ENCODE measurements around the gene RETREG3. TPM values are rescaled to one million over a fixed set of nuclear protein-coding genes. Genes with fewer than 3 reads are reported as not detected.

The RETREG3 gene
- total RNA-seq, 1 experiment from 2014 or later: 38.5 TPM

DNA sequence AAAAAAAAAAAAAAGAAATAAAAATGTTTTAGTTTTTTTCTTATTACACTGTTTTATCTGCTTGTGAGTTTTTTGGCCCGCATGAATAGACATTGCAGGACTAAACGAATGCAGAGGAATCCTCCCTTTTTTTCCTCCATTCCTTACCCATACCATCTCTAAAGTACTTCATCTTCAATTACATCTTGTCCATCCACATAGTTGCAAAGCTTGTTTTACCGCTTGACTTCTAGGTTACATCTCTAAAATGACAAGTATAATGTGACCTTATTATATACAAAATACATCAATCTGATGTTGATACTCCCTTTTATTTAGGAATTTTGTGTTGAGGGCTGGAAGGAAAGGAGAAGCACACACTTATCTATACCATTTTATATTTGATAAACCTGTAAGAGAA is 12.8 kb downstream of the RETREG3 start:
- CTCF ChIA-PET: interaction anchor here (0.7 kb wide), 1 partner anchor 177 kb away, joined by 3 read pairs; the partner anchor contains the start of gene VPS25
- ATAC-seq: no peak

More for the DNA sequence above, 12.8 kb downstream of the RETREG3 start:
- TF ChIP-seq POLR2AphosphoS5 (IDR thresholded peaks at IDR 0.05; ENCODE audit: low read depth, low read length) (no peak), EZH2phosphoT487 (IDR thresholded peaks at IDR 0.05; ENCODE audit: borderline replicate concordance) (no peak), ELF1 (IDR thresholded peaks at IDR 0.05; ENCODE audit: borderline replicate concordance, low read depth) (no peak), JUND (IDR thresholded peaks at IDR 0.05) (no peak), RAD21 (IDR thresholded peaks at IDR 0.05; ENCODE audit: low read depth) (no peak), POLR2A (IDR thresholded peaks at IDR 0.05; ENCODE audit: borderline replicate concordance, extremely low read depth, insufficient read depth, insufficient read length) (no peak), CTCF (IDR thresholded peaks at IDR 0.05 in 2 of 3, conservative IDR thresholded peaks at IDR 0.05 in 1 of 3; ENCODE audit: borderline replicate concordance in 1 of 3, insufficient read depth in 1 of 3, low read depth in 2 of 3, low read length in 2 of 3) (no peak), EZH2 (IDR thresholded peaks at IDR 0.05) (no peak), ZBTB33 (IDR thresholded peaks at IDR 0.05; ENCODE audit: extremely low read depth, insufficient replicate concordance, low read length) (no peak), ZFX (IDR thresholded peaks at IDR 0.05) (no peak), EGR1 (IDR thresholded peaks at IDR 0.05; ENCODE audit: low read depth) (no peak), TCF7L2 (IDR thresholded peaks at IDR 0.05; ENCODE audit: borderline replicate concordance, extremely low read depth, insufficient read depth, insufficient read length) (no peak), CEBPB (IDR thresholded peaks at IDR 0.05; ENCODE audit: low read depth) (no peak), ATF3 (IDR thresholded peaks at IDR 0.05) (no peak), SP1 (IDR thresholded peaks at IDR 0.05; ENCODE audit: low read depth) (no peak), ZNF274 (IDR thresholded peaks at IDR 0.05; ENCODE audit: low read depth, low read length) (no peak), SRF (IDR thresholded peaks at IDR 0.05; ENCODE audit: low read depth) (no peak), SIN3A (IDR thresholded peaks at IDR 0.05; ENCODE audit: low read depth) (no peak), MAX (IDR thresholded peaks at IDR 0.05) (no peak)
- TF ChIP-seq, protein P1, sequence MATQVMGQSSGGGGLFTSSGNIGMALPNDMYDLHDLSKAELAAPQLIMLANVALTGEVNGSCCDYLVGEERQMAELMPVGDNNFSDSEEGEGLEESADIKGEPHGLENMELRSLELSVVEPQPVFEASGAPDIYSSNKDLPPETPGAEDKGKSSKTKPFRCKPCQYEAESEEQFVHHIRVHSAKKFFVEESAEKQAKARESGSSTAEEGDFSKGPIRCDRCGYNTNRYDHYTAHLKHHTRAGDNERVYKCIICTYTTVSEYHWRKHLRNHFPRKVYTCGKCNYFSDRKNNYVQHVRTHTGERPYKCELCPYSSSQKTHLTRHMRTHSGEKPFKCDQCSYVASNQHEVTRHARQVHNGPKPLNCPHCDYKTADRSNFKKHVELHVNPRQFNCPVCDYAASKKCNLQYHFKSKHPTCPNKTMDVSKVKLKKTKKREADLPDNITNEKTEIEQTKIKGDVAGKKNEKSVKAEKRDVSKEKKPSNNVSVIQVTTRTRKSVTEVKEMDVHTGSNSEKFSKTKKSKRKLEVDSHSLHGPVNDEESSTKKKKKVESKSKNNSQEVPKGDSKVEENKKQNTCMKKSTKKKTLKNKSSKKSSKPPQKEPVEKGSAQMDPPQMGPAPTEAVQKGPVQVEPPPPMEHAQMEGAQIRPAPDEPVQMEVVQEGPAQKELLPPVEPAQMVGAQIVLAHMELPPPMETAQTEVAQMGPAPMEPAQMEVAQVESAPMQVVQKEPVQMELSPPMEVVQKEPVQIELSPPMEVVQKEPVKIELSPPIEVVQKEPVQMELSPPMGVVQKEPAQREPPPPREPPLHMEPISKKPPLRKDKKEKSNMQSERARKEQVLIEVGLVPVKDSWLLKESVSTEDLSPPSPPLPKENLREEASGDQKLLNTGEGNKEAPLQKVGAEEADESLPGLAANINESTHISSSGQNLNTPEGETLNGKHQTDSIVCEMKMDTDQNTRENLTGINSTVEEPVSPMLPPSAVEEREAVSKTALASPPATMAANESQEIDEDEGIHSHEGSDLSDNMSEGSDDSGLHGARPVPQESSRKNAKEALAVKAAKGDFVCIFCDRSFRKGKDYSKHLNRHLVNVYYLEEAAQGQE (IDR thresholded peaks at IDR 0.05; ENCODE audit: low read depth): no peak
- Histone ChIP-seq H3K36me3 (ENCODE audit: control insufficient read depth in 1 of 2, insufficient read depth in 2 of 2, low read length in 2 of 2) (peaks cover 0 to 6% of the 10 kb centered on the region in 2 experiments; a peak in 1 of 4 replicates), H4K20me1 (ENCODE audit: insufficient read depth) (no peaks in the 10 kb centered on the region), H3K9ac (ENCODE audit: low read length) (no peak overlapping the region), H3K9me3 (ENCODE audit: control insufficient read depth in 1 of 2, insufficient read depth in 1 of 2, low read depth in 1 of 2, low read length in 2 of 2) (no peaks in the 10 kb centered on the region), H3K79me2 (ENCODE audit: insufficient read depth, low read length) (peaks cover 17% of the 10 kb centered on the region), H3K4me1 (ENCODE audit: control insufficient read depth in 1 of 2, insufficient read depth in 2 of 2, low read length in 2 of 2) (no peaks in the 10 kb centered on the region), H3K4me2 (ENCODE audit: low read length) (no peak overlapping the region), H3K9me2 (ENCODE audit: insufficient read depth) (no peaks in the 10 kb centered on the region), H3K27me3 (ENCODE audit: insufficient read depth, low read length) (no peaks in the 10 kb centered on the region), H3K4me3 (replicated peaks in 1 of 2; ENCODE audit: low read depth in 1 of 2, low read length in 2 of 2) (no peak overlapping the region), H2AFZ (ENCODE audit: low read depth, low read length, poor library complexity, severe bottlenecking) (no peak overlapping the region), H3K27ac (ENCODE audit: low read depth, low read length) (no peak overlapping the region)
- intact Hi-C loops (cut with micrococcal nuclease): no loop called here
- DNase-seq (ENCODE audit: low read depth, low spot score): no peak
- RAD21 ChIA-PET (ENCODE audit: low non-redundant PET in 1 of 2, low total read pairs in 2 of 2, uncharacterized antibody in 2 of 2, unreplicated experiment in 2 of 2): no interaction called here
- POLR2A ChIA-PET: no interaction called here
- no TSS peak for BruUV-seq (replicated peaks)
